SK-N-MC (cell line): ENCODE results near the gene KHDRBS1.
"Not testable (repeated sequence)": the region's sequence is repeated elsewhere in the genome, so short reads cannot be mapped to it uniquely, and the experiment has no call there.

Experiments
- DNase-seq: peaks from one replicate; pipeline ENCODE4 v3.0.0-alpha.2; 2011; ENCODE audit warnings: low read depth, low spot score
- H3K27ac ChIP-seq: fragments of 200-600 bp; sonication (generic); 2 replicates; pipeline ENCODE4 v1.5.1; 2016; ENCODE audit warnings: mixed run types
- H3K36me3 ChIP-seq: fragments of 200-600 bp; sonication (generic); 2 replicates; pipeline ENCODE4 v1.6.1; 2017; ENCODE audit warnings: antibody characterized with exemption, low read length, mixed read lengths; ENCODE audit not compliant: insufficient read depth
- H3K4me3 ChIP-seq: fragments of 200-600 bp; sonication (generic); 2 replicates; pipeline ENCODE4 v1.5.1; 2016
- H3K9ac ChIP-seq: fragments of 200-600 bp; sonication (generic); 2 replicates; pipeline ENCODE4 v1.8.0; 2017; ENCODE audit warnings: mixed run types, mixed read lengths; ENCODE audit not compliant: insufficient read length
- H3K9me3 ChIP-seq: fragments of 200-600 bp; sonication (generic); 2 replicates; pipeline ENCODE4 v1.6.1; 2017; ENCODE audit warnings: low read depth, mild to moderate bottlenecking, antibody characterized with exemption, low read length, moderate library complexity, mixed read lengths
- EZH2 ChIP-seq: fragments of 200-600 bp; sonication (generic); IDR thresholded peaks from one replicate; pipeline ENCODE4 v1.6.1; 2017; ENCODE audit warnings: antibody characterized with exemption
- FOXP2 ChIP-seq: optimal IDR thresholded peaks from 2 replicates; pipeline ENCODE3; 2011; ENCODE audit warnings: mild to moderate bottlenecking, moderate library complexity; ENCODE audit not compliant: insufficient read depth; ENCODE audit errors: extremely low read length, control extremely low read depth
- POLR2AphosphoS5 ChIP-seq: IDR thresholded peaks from 2 replicates; pipeline ENCODE4 v1.6.1; 2012; ENCODE audit warnings: mild to moderate bottlenecking, low read depth, low read length, borderline replicate concordance

KHDRBS1 gene

GRCh38 chr1:32005522-32005921 is 8.1 kb upstream of the KHDRBS1 start:
- no peaks in the 10 kb centered on the region for H3K36me3 ChIP-seq
- TF ChIP-seq FOXP2 (no peak), POLR2AphosphoS5 (no peak), EZH2 (no peak)
- no peak overlapping the region for H3K4me3 ChIP-seq
- no peak overlapping the region for H3K9ac ChIP-seq
- no peak for DNase-seq
- no peak overlapping the region for H3K27ac ChIP-seq
- H3K9me3 ChIP-seq: no peaks in the 10 kb centered on the region

GRCh38 chr1:32007591-32007940 is 6.1 kb upstream of the KHDRBS1 start:
- Histone ChIP-seq H3K27ac (no peak overlapping the region), H3K9ac (no peak overlapping the region)

GRCh38 chr1:32010246-32010645 is 3.4 kb upstream of the KHDRBS1 start:
- DNase-seq: no peak
- Histone ChIP-seq H3K9me3 (no peaks in the 10 kb centered on the region), H3K27ac (peak overlapping the region; percentile 65), H3K9ac (no peak overlapping the region), H3K36me3 (no peaks in the 10 kb centered on the region; the same call in 1 of the 2 replicates), H3K4me3 (no peak overlapping the region)
- TF ChIP-seq POLR2AphosphoS5: no peak
- TF ChIP-seq EZH2: no peak
- TF ChIP-seq FOXP2: no peak

More at GRCh38 chr1:32007591-32007940, 6.1 kb upstream of the KHDRBS1 start:
- no peak for TF ChIP-seq POLR2AphosphoS5
- no peak for TF ChIP-seq FOXP2
- TF ChIP-seq EZH2: no peak
- no peak for DNase-seq
- Histone ChIP-seq H3K36me3 (no peaks in the 10 kb centered on the region), H3K4me3 (no peak overlapping the region), H3K9me3 (no peaks in the 10 kb centered on the region)

GRCh38 chr1:32012709-32013385 is 821 bp upstream of the KHDRBS1 start:
- Histone ChIP-seq H3K36me3 (peaks cover 22% of the 10 kb centered on the region), H3K4me3 (peak overlapping the region; percentile 95), H3K9me3 (no peaks in the 10 kb centered on the region), H3K27ac (peak overlapping the region; percentile 95), H3K9ac (peak overlapping the region; percentile 96)
- DNase-seq: no peak
- TF ChIP-seq FOXP2 (no peak), POLR2AphosphoS5 (no peak), EZH2 (no peak)

- H3K36me3 ChIP-seq: peaks cover 26% of the 10 kb centered on the region
- no peaks in the 10 kb centered on the region for H3K9me3 ChIP-seq
- no peak for DNase-seq
- peak overlapping the region; percentile 95 for H3K27ac ChIP-seq
- H3K9ac ChIP-seq: peak overlapping the region; percentile 96
- no peak for TF ChIP-seq FOXP2
- no peak for TF ChIP-seq EZH2
- no peak for TF ChIP-seq POLR2AphosphoS5
- H3K4me3 ChIP-seq: peak overlapping the region; percentile 95
Measured at GRCh38 chr1:32014199-32014947, 705 bp downstream of the KHDRBS1 start.

- TF ChIP-seq POLR2AphosphoS5 (no peak), FOXP2 (no peak), EZH2 (no peak)
- no peak for DNase-seq
- peak overlapping the region; percentile 95 for H3K4me3 ChIP-seq
- H3K9ac ChIP-seq: peak overlapping the region; percentile 96
- H3K36me3 ChIP-seq: peaks cover 26% of the 10 kb centered on the region
- H3K27ac ChIP-seq: 0 out of 2 replicates have a peak overlapping the region, but pooled peaks have one; percentile 5
- no peaks in the 10 kb centered on the region for H3K9me3 ChIP-seq
Measured at GRCh38 chr1:32014948-32015273, 1.2 kb downstream of the KHDRBS1 start.

- H3K36me3 ChIP-seq: peaks cover 53% of the 10 kb centered on the region
- H3K27ac ChIP-seq: peak overlapping the region; percentile 47; the same call in 1 of the 2 replicates
- no peaks in the 10 kb centered on the region for H3K9me3 ChIP-seq
- H3K9ac ChIP-seq: no peak overlapping the region
- no peak for DNase-seq
- TF ChIP-seq POLR2AphosphoS5: no peak
- TF ChIP-seq FOXP2: no peak
- TF ChIP-seq EZH2: no peak
- H3K4me3 ChIP-seq: no peak overlapping the region
Measured at GRCh38 chr1:32020339-32020738, 6.7 kb downstream of the KHDRBS1 start.

- H3K27ac ChIP-seq, DNase-seq, H3K9me3 ChIP-seq, H3K9ac ChIP-seq, H3K4me3 ChIP-seq: not testable (repeated sequence)
- H3K36me3 ChIP-seq: peaks cover 40% of the 10 kb centered on the region
Measured at GRCh38 chr1:32021574-32022018, 7.9 kb downstream of the KHDRBS1 start.
